HepG2 (cell line): ENCODE data around the gene AMBRA1. TPM values are rescaled to one million over a fixed set of nuclear protein-coding genes. Genes with fewer than 3 reads are reported as not detected.

Experiments used
- ATAC-seq: fragments of 200-7000 bp; cut with Tn5 transposase; 3 replicates; pipeline ENCODE4 v1.9.1; 2020; ENCODE audit warnings: mild to moderate bottlenecking, moderate library complexity
- BruUV-seq: library from RNA; stranded (reverse); fragments of 400-500 nt; replicated peaks from 2 replicates; lab custom pipeline; 2021; lab: Mats Ljungman, UMichigan
- CTCF ChIA-PET: fragments of 300-600 bp; formaldehyde crosslinking; extraction: SDS; loops from one replicate; lab custom pipeline; 2021; ENCODE audit warnings: low total read pairs, inconsistent platforms, low intra/inter-chr PET ratio; lab: Yijun Ruan, JAX
- POLR2A ChIA-PET: fragments of 350-600 bp; sonication (Branson Sonifier 250); formaldehyde crosslinking; loops from one replicate; lab custom pipeline; 2020; ENCODE audit warnings: antibody characterized with exemption, inconsistent platforms; lab: Yijun Ruan, JAX
- DNase-seq: peaks from one replicate; pipeline ENCODE4 v3.0.0-alpha.2; 2015; ENCODE audit warnings: low spot score
- FAIRE-seq: peaks from 3 replicates; lab custom pipeline; 2011; peaks lifted over from hg19 to GRCh38; lab: Jason Lieb, UNC
- H2AFZ ChIP-seq: one replicate; pipeline ENCODE4 v1.6.1; 2011; ENCODE audit warnings: low read length, inconsistent platforms
- H3K27ac ChIP-seq: fragments of 300-600 bp; 3 replicates; pipeline ENCODE4 v1.8.0; 2011; ENCODE audit warnings: mixed run types, mild to moderate bottlenecking, mixed read lengths, low read length, inconsistent platforms; ENCODE audit not compliant: insufficient read depth; ENCODE audit errors: extremely low read length
- H3K27me3 ChIP-seq, 2 experiments: fragments of 200-600 bp in 1 of 2; 2 replicates in 1 of 2; 3 replicates in 1 of 2; pipeline versions ENCODE4 v1.6.0 to v1.8.0; 2011; ENCODE audit warnings: low read length in 2 of 2, mild to moderate bottlenecking in 2 of 2, moderate library complexity in 2 of 2, inconsistent platforms in 1 of 2; ENCODE audit not compliant: insufficient read depth in 2 of 2, control insufficient read depth in 1 of 2
- H3K36me3 ChIP-seq, 2 experiments: fragments of 200-600 bp in 1 of 2; replicated peaks in 1 of 2; 2 replicates in 1 of 2; 3 replicates in 1 of 2; pipeline versions ENCODE4 v1.5.1 to v1.8.0; 2011; ENCODE audit warnings: low read length in 2 of 2, inconsistent platforms in 1 of 2; ENCODE audit not compliant: insufficient read depth in 2 of 2, control insufficient read depth in 1 of 2
- H3K4me1 ChIP-seq: 2 replicates; pipeline ENCODE4 v1.5.1; 2012; ENCODE audit warnings: low read length, inconsistent platforms; ENCODE audit not compliant: insufficient read depth
- H3K4me2 ChIP-seq: 2 replicates; pipeline ENCODE4 v1.6.0; 2011; ENCODE audit warnings: low read depth, low read length, inconsistent platforms
- H3K4me3 ChIP-seq, 3 experiments: fragments of 200-600 bp in 1 of 3; sonication (generic), shearing (Covaris generic) in 1 of 3; replicated peaks in 1 of 3; 2 replicates each; pipeline ENCODE4 v1.5.1; 2011 to 2016; ENCODE audit warnings: low read length in 3 of 3, inconsistent platforms in 2 of 3, low read depth in 2 of 3, mild to moderate bottlenecking in 2 of 3, control low read depth in 1 of 3, mixed read lengths in 1 of 3; ENCODE audit not compliant: insufficient read depth in 1 of 3
- H3K79me2 ChIP-seq: one replicate; pipeline ENCODE4 v1.6.1; 2011; ENCODE audit warnings: low read length, inconsistent platforms; ENCODE audit not compliant: insufficient read depth
- H3K9ac ChIP-seq: 2 replicates; pipeline ENCODE4 v1.6.0; 2011; ENCODE audit warnings: mild to moderate bottlenecking, low read depth, low read length, inconsistent platforms; ENCODE audit not compliant: insufficient read depth
- H3K9me3 ChIP-seq: 2 replicates; pipeline ENCODE4 v1.5.1; 2012; ENCODE audit warnings: mild to moderate bottlenecking, low read length
- H4K20me1 ChIP-seq: 2 replicates; pipeline ENCODE4 v1.6.0; 2011; ENCODE audit warnings: inconsistent platforms, mild to moderate bottlenecking, low read length, moderate library complexity; ENCODE audit not compliant: insufficient read depth
- BORCS8-MEF2B ChIP-seq: sonication (generic); formaldehyde crosslinking; IDR thresholded peaks from 2 replicates; pipeline ENCODE4 v1.8.0; 2022; ENCODE audit warnings: mild to moderate bottlenecking, missing genetic modification reagents
- CSRNP1 ChIP-seq: sonication (generic); formaldehyde crosslinking; IDR thresholded peaks from 2 replicates; pipeline ENCODE4 v1.8.1; 2023; ENCODE audit warnings: mild to moderate bottlenecking, missing genetic modification reagents
- PPARG ChIP-seq: conservative IDR thresholded peaks from 2 replicates; pipeline ENCODE4 v1.6.1; 2016; ENCODE audit warnings: missing biosample characterization, missing genetic modification reagents
- PRMT3 ChIP-seq: sonication (generic); formaldehyde crosslinking; IDR thresholded peaks from 2 replicates; pipeline ENCODE4 v1.8.1; 2022; ENCODE audit warnings: low read depth, mild to moderate bottlenecking, moderate library complexity, missing genetic modification reagents, borderline replicate concordance
- U2AF2 ChIP-seq: fragments of 200-400 bp; formaldehyde crosslinking; IDR thresholded peaks from 2 replicates; pipeline ENCODE4 v1.6.1; 2017; ENCODE audit warnings: low read depth, mild to moderate bottlenecking, low read length
- ZNF253 ChIP-seq: sonication (generic); formaldehyde crosslinking; IDR thresholded peaks from 2 replicates; pipeline ENCODE4 v1.8.0; 2022; ENCODE audit warnings: mild to moderate bottlenecking, missing genetic modification reagents, borderline replicate concordance
- ZNF280B ChIP-seq: sonication (generic); formaldehyde crosslinking; IDR thresholded peaks from 2 replicates; pipeline ENCODE4 v1.5.0; 2020; ENCODE audit warnings: missing genetic modification reagents, mild to moderate bottlenecking, borderline replicate concordance
- ZNF33A ChIP-seq: sonication (generic); formaldehyde crosslinking; IDR thresholded peaks from 2 replicates; pipeline ENCODE4 v1.5.1; 2020; ENCODE audit warnings: missing genetic modification reagents, mild to moderate bottlenecking, moderate library complexity, borderline replicate concordance
- ZNF609 ChIP-seq: sonication (generic); formaldehyde crosslinking; IDR thresholded peaks from 2 replicates; pipeline ENCODE4 v1.4.0; 2020; ENCODE audit warnings: mild to moderate bottlenecking, missing genetic modification reagents, borderline replicate concordance
- ZNF746 ChIP-seq: sonication (generic); formaldehyde crosslinking; IDR thresholded peaks from 2 replicates; pipeline ENCODE4 v1.8.0; 2022; ENCODE audit warnings: mild to moderate bottlenecking, missing genetic modification reagents
- WGBS: methylation state at CpG from one replicate; pipeline ENCODE4 v1.1.6; 2017; ENCODE audit warnings: low lambda C conversion rate; 5-methylcytosine and 5-hydroxymethylcytosine counted together
- in situ Hi-C: cut with HindIII; loops from 2 replicates; pipeline ENCODE4 v1.10.0; 2017; ENCODE audit warnings: low pct_unique_long_range_greater_than_20kb; ENCODE audit not compliant: extremely low pct_ligation_motif_present
- intact Hi-C: fragments of 100-400 bp; cut with micrococcal nuclease; formaldehyde crosslinking; loops from one replicate; pipeline ENCODE4 v1.10.0; 2022; ENCODE audit not compliant: unreplicated experiment
- polyA plus RNA-seq, 8 experiments: library from polyadenylated mRNA; depleted of rRNA in 3 of 8; stranded (reverse) in 7 of 8; unstranded in 1 of 8; fragments of >200 nt; fragmentation: Illumina TruSeq in 4 of 8; extraction: Trizol in 4 of 8; gene quantifications; 2 replicates each; pipeline versions ENCODE4 v1.2.1 to v1.2.3, GENCODE V29; 2011 to 2016; ENCODE audit warnings: low read depth in 4 of 8, missing spikeins in 1 of 8, mixed read lengths in 1 of 8; ENCODE audit not compliant: insufficient read depth in 1 of 8
- total RNA-seq, 5 experiments: library from RNA; depleted of rRNA; stranded (reverse); fragments of >200 nt; fragmentation: Illumina TruSeq; extraction: Trizol; gene quantifications; 2 replicates each; pipeline ENCODE4 v1.2.3, GENCODE V29; 2016; ENCODE audit warnings: low read depth in 1 of 5

AMBRA1 gene
- total and polyA plus RNA-seq, 2 of the 13 experiments (the other 11 are each of a cell fraction or from before 2014, with no cell fraction given), result 15.7 to 26.0 TPM

GRCh38 chr11:46379482-46380293 lies 214.1 kb downstream of the AMBRA1 start (continued):
- TF ChIP-seq CSRNP1 (CRISPR knock-in tag) (peak; percentile 81), ZNF746 (CRISPR knock-in tag) (0 out of 2 replicates have a peak, but pooled peaks have one; percentile 26)

- H2AFZ ChIP-seq, result no peak overlapping the region
- ChIA-PET POLR2A (interaction anchor here (1.2 to 1.7 kb wide), 2 partner anchors 21 to 31 kb away, joined by 4 read pairs; no protein-coding TSS in a partner anchor), CTCF (no interaction called here)
- H3K36me3 ChIP-seq, result peaks cover 0 to 1% of the 10 kb centered on the region in 2 experiments; a peak in 1 of 5 replicates
- peak overlapping the region; percentile 75 for H3K4me2 ChIP-seq
- in situ Hi-C loops (no loop called here), intact Hi-C loops (no loop called here)
- H3K9ac ChIP-seq, result peak overlapping the region; percentile 40; the same call in 1 of the 2 replicates
- no peaks in the 10 kb centered on the region for H3K27me3 ChIP-seq
- DNase-seq (no peak), ATAC-seq (no peak), FAIRE-seq (no peak)
- H3K4me3 ChIP-seq, result peak overlapping the region in 1 of 3 experiments; percentile 87; a peak in 3 of 6 replicates
- BruUV-seq, result no TSS peak
- peaks cover 4% of the 10 kb centered on the region for H3K79me2 ChIP-seq
- H3K27ac ChIP-seq, result peak overlapping the region; percentile 89
- peaks cover 8% of the 10 kb centered on the region for H4K20me1 ChIP-seq
- H3K9me3 ChIP-seq, result no peaks in the 10 kb centered on the region
- H3K4me1 ChIP-seq, result peaks cover 31% of the 10 kb centered on the region
- 76% methylated on average over 9 of the region's 20 CpGs for WGBS
- peak; percentile 56; the same call in 1 of the 2 replicates for TF ChIP-seq ZNF253 (CRISPR knock-in tag)
- TF ChIP-seq ZNF280B (CRISPR knock-in tag), result no peak
- no peak for TF ChIP-seq PPARG
- TF ChIP-seq PRMT3, result no peak
- TF ChIP-seq BORCS8-MEF2B, result no peak
- TF ChIP-seq U2AF2, result no peak
- TF ChIP-seq ZNF609 (CRISPR knock-in tag), result no peak
- no peak for TF ChIP-seq ZNF33A (CRISPR knock-in tag)
Observed at GRCh38 chr11:46378811-46379481, 214.9 kb downstream of the AMBRA1 start.
